Fibroblast of lung (primary cell): Measurements from ENCODE around the gene CDS1.

Experiments used
- CTCF ChIP-seq, 2 donors: IDR thresholded peaks in 1 of 2; conservative IDR thresholded peaks in 1 of 2; 1 replicate in 1 of 2; 2 replicates in 1 of 2; pipeline ENCODE4 v1.5.1; 2011 to 2012; ENCODE audit warnings: low read length in 2 of 2, control low read depth in 1 of 2, inconsistent platforms in 1 of 2, low read depth in 1 of 2, mild to moderate bottlenecking in 1 of 2
- EZH2 ChIP-seq: IDR thresholded peaks from 2 replicates; pipeline ENCODE4 v1.5.1; 2012; ENCODE audit warnings: low read length, control low read depth, mild to moderate bottlenecking; ENCODE audit errors: missing control alignments

GRCh38 chr4:84683064-84683850 is 100.3 kb downstream of the CDS1 start:
- TF ChIP-seq CTCF (conservative IDR thresholded peaks at IDR 0.05 in 1 of 2, IDR thresholded peaks at IDR 0.05 in 1 of 2; ENCODE audit: low read depth in 1 of 2, low read length in 2 of 2) (no peak), EZH2 (no peak)
